ENCODE results near the gene WIPF3. TPM values are rescaled to one million over a fixed set of nuclear protein-coding genes. Genes with fewer than 3 reads are reported as not detected.
"Not testable (repeated sequence)": the region's sequence is repeated elsewhere in the genome, so short reads cannot be mapped to it uniquely, and the experiment has no call there.

The WIPF3 gene
- total RNA-seq, 2 experiments from 2014 or later: not detected

DNA sequence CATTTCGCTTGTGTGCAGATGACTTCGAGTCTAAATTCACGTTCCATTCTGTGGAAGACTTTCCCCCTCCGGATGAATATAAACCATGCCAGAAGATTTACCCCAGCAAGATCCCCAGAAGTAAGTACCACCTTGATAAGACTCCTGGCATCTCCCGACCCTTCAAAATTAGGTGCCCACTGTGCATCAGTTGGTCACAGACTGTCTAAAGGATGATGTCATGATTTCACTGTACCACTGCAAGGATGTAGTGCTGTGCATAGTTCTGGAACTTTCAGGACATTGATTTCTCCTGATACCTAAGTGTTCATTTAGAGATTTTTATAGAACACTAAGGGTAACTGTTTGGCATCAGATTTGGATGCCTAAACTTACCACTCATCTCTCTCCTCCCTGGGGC lies 83.0 kb downstream of the WIPF3 start:
- DNase-seq: no peak
- Histone ChIP-seq H3K36me3 (ENCODE audit: insufficient read depth, low read length) (no peaks in the 10 kb centered on the region), H3K4me1 (ENCODE audit: insufficient read depth, low read length) (no peaks in the 10 kb centered on the region), H3K27me3 (ENCODE audit: control insufficient read depth in 1 of 2, insufficient read depth in 2 of 2, low read length in 2 of 2) (peaks cover 0 to 2% of the 10 kb centered on the region in 2 experiments), H3K4me3 (ENCODE audit: low read length) (no peak overlapping the region), H3K9me3 (ENCODE audit: control insufficient read depth in 1 of 2, insufficient read depth in 1 of 2, low read length in 2 of 2) (no peaks in the 10 kb centered on the region), H3K27ac (ENCODE audit: low read depth in 1 of 2, low read length in 2 of 2) (no peak overlapping the region)
- Mint-ChIP-seq H3K9me3 (no peaks in the 10 kb centered on the region), H3K36me3 (ENCODE audit: low read depth) (no peaks in the 10 kb centered on the region), H3K4me3 (no peak overlapping the region), H3K27me3 (peaks cover 6% of the 10 kb centered on the region), H3K27ac (no peak overlapping the region), H3K4me1 (ENCODE audit: low read depth) (no peaks in the 10 kb centered on the region)
- TF ChIP-seq, protein P1, sequence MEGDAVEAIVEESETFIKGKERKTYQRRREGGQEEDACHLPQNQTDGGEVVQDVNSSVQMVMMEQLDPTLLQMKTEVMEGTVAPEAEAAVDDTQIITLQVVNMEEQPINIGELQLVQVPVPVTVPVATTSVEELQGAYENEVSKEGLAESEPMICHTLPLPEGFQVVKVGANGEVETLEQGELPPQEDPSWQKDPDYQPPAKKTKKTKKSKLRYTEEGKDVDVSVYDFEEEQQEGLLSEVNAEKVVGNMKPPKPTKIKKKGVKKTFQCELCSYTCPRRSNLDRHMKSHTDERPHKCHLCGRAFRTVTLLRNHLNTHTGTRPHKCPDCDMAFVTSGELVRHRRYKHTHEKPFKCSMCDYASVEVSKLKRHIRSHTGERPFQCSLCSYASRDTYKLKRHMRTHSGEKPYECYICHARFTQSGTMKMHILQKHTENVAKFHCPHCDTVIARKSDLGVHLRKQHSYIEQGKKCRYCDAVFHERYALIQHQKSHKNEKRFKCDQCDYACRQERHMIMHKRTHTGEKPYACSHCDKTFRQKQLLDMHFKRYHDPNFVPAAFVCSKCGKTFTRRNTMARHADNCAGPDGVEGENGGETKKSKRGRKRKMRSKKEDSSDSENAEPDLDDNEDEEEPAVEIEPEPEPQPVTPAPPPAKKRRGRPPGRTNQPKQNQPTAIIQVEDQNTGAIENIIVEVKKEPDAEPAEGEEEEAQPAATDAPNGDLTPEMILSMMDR (IDR thresholded peaks at IDR 0.05): no peak
- ChIA-PET CTCF (no interaction called here), POLR2A (no interaction called here)
- intact Hi-C loops (cut with DNase I, micrococcal nuclease): no loop called here
- ATAC-seq (ENCODE audit: poor library complexity): no peak

DNA sequence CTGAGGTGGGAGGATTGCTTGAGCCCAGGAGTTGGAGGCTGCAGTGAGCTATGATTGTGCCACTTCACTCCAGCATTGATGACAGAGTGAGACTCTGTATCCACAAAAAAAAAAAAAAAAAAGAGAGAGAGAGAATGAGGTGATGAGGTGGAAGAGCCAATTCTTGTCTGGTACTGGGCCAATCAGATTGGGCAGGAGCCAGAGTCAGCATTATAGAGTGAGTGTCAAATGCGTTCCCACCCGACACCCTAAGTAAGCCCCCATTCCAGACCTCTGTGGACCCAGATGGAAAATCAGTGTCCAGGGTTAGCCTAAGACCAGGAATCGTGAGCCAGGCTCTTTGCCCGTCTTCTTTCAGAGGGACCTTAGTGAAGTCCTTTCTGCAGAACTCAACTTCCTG lies 83.9 kb downstream of the WIPF3 start:
- H3K9me3 Mint-ChIP-seq: peaks cover under 1% of the 10 kb centered on the region
- Histone ChIP-seq H3K9me3 (ENCODE audit: control insufficient read depth in 1 of 2, insufficient read depth in 1 of 2, low read length in 2 of 2) (no peaks in the 10 kb centered on the region), H3K4me3 (ENCODE audit: low read length) (no peak overlapping the region), H3K27ac (ENCODE audit: low read depth in 1 of 2, low read length in 2 of 2) (no peak overlapping the region), H3K4me1 (ENCODE audit: insufficient read depth, low read length) (no peaks in the 10 kb centered on the region), H3K36me3 (ENCODE audit: insufficient read depth, low read length) (no peaks in the 10 kb centered on the region), H3K27me3 (ENCODE audit: control insufficient read depth in 1 of 2, insufficient read depth in 2 of 2, low read length in 2 of 2) (no peaks in the 10 kb centered on the region)
- CTCF ChIA-PET: no interaction called here
- no peak overlapping the region for H3K4me3 Mint-ChIP-seq
- H3K4me1 Mint-ChIP-seq (ENCODE audit: low read depth): no peaks in the 10 kb centered on the region
- DNase-seq (no peak), ATAC-seq (ENCODE audit: poor library complexity) (no peak)
- H3K36me3 Mint-ChIP-seq (ENCODE audit: low read depth): no peaks in the 10 kb centered on the region
- intact Hi-C loops (cut with DNase I, micrococcal nuclease): no loop called here
- TF ChIP-seq, protein P1 (IDR thresholded peaks at IDR 0.05): no peak
- no peaks in the 10 kb centered on the region for H3K27me3 Mint-ChIP-seq
- POLR2A ChIA-PET: no interaction called here
- H3K27ac Mint-ChIP-seq: no peak overlapping the region

DNA sequence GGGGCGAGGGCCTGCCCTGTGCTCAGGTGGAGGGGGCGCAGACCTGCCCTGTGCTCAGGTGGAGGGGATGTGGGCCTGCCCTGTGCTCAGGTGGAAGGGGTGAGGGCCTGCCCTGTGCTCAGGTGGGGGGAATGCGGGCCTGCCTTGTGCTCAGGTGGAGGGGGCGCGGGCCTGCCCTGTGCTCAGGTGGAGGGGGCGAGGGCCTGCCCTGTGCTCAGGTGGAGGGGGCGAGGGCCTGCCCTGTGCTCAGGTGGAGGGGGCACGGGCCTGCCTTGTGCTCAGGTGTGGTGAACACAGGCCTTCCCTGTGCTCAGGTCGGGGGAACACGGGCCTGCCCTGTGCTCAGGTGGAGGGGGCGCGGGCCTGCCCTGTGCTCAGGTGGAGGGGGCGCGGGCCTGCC lies 84.5 kb downstream of the WIPF3 start:
- ATAC-seq (ENCODE audit: poor library complexity); H3K27ac Mint-ChIP-seq; H3K36me3 Mint-ChIP-seq (ENCODE audit: low read depth); H3K4me3 Mint-ChIP-seq; H3K9me3 Mint-ChIP-seq; H3K4me1 Mint-ChIP-seq (ENCODE audit: low read depth); H3K27me3 Mint-ChIP-seq; CTCF ChIA-PET; POLR2A ChIA-PET; H3K9me3 ChIP-seq (ENCODE audit: control insufficient read depth in 1 of 2, insufficient read depth in 1 of 2, low read length in 2 of 2); H3K27ac ChIP-seq (ENCODE audit: low read depth in 1 of 2, low read length in 2 of 2); DNase-seq; H3K36me3 ChIP-seq (ENCODE audit: insufficient read depth, low read length); H3K4me3 ChIP-seq (ENCODE audit: low read length); H3K27me3 ChIP-seq (ENCODE audit: control insufficient read depth in 1 of 2, insufficient read depth in 2 of 2, low read length in 2 of 2); intact Hi-C loops (cut with DNase I, micrococcal nuclease); H3K4me1 ChIP-seq (ENCODE audit: insufficient read depth, low read length): not testable (repeated sequence)

DNA sequence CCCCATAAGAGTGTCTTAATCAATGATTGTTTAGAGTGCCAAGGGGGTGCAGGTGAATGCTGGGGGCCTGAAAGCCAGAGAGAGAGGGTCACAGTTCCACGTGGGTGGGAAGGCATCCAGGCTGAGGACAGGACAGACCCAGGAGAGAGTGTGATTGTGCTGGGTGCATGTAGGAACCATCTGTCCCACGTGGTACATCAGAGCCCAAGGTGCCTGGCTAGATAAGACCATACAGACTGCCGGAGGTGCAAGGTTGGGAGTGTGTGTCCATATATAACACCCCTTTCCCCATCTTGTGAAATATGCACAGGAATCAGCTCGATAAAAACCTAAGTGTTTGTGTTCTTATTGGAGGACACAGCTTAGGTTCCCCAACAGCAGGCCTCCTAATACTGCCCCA lies 85.5 kb downstream of the WIPF3 start:
- peaks cover 2% of the 10 kb centered on the region for H3K9me3 Mint-ChIP-seq
- Histone ChIP-seq H3K9me3 (ENCODE audit: control insufficient read depth in 1 of 2, insufficient read depth in 1 of 2, low read length in 2 of 2) (no peaks in the 10 kb centered on the region), H3K36me3 (ENCODE audit: insufficient read depth, low read length) (no peaks in the 10 kb centered on the region), H3K4me1 (ENCODE audit: insufficient read depth, low read length) (no peaks in the 10 kb centered on the region), H3K4me3 (ENCODE audit: low read length) (no peak overlapping the region), H3K27me3 (ENCODE audit: control insufficient read depth in 1 of 2, insufficient read depth in 2 of 2, low read length in 2 of 2) (no peaks in the 10 kb centered on the region), H3K27ac (ENCODE audit: low read depth in 1 of 2, low read length in 2 of 2) (no peak overlapping the region)
- intact Hi-C loops (cut with DNase I, micrococcal nuclease): no loop called here
- peaks cover 5% of the 10 kb centered on the region for H3K27me3 Mint-ChIP-seq
- DNase-seq (no peak), ATAC-seq (ENCODE audit: poor library complexity) (no peak)
- H3K4me3 Mint-ChIP-seq: no peak overlapping the region
- H3K4me1 Mint-ChIP-seq (ENCODE audit: low read depth): no peaks in the 10 kb centered on the region
- TF ChIP-seq, protein P1 (IDR thresholded peaks at IDR 0.05): no peak
- H3K27ac Mint-ChIP-seq: no peak overlapping the region
- POLR2A ChIA-PET: no interaction called here
- CTCF ChIA-PET: no interaction called here
- H3K36me3 Mint-ChIP-seq (ENCODE audit: low read depth): no peaks in the 10 kb centered on the region

Measured in CD4-positive, alpha-beta T cell (primary cell).